SHP77 treated with DMSO at 0.1 percent for 48 hours (cell line): ENCODE measurements around the gene WDR26.
"Not testable (repeated sequence)": the region's sequence is repeated elsewhere in the genome, so short reads cannot be mapped to it uniquely, and the experiment has no call there.

ENCODE experiments used
- DNase-seq: peaks from one replicate; lab custom pipeline; 2025; lab: John Stamatoyannopoulos, UW

WDR26 gene

DNA sequence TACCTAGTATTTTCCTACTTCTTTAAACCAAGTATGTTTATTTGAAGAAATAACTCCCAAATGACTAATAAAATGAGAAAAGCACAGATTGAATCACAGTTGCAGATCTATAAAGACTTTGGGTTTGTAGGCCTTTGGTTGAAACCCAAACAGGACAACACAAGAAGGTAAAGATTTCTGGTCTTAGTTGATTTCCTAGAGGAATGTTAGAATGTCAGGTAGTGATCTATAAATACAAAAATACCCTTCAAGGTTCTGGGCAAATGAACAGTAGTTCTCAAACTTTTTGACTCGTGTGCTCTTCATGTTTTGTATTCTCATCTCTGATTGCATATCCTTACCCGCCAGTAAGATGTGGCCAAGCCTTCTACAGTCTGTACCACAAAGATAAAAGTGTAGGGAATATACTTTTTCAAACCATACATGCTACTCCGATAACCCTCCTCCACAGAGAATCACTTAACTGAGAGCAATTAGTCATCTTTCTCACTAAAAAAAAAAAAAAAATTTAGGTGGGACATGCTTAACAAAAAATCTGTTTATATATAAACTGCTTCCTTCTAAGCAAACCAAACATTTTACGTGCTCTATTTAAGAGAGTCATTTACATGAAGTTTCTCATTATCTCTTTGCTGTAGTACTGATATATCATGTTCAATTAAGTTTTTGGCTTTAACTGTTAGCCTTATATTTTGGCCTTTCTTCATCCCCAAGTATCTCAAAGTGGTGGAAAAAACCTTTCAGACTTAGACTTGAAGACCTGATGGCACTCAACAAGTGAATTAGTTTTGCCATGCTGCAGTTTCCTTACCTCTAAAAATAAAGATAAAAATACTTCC lies 42.0 kb downstream of the WDR26 start:
- no peak for DNase-seq

DNA sequence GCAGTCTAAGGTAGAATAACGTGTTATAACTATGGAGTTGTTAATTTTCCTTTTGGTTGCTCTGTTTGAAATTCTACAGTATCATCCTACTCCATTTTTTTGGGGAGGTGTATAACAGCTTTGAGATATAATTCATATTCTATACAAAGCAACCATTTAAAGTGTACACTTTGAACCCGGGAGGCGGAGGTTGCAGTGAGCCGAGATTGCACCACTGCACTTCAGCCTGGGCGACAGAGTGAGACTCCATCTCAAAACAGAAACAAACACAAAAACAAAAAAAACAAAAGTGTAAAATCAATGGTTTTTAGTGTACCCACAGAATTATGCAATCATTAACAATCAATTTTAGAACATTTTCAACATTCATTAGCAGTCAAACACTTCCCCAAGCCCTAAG lies 44.1 kb downstream of the WDR26 start:
- DNase-seq = no peak

DNA sequence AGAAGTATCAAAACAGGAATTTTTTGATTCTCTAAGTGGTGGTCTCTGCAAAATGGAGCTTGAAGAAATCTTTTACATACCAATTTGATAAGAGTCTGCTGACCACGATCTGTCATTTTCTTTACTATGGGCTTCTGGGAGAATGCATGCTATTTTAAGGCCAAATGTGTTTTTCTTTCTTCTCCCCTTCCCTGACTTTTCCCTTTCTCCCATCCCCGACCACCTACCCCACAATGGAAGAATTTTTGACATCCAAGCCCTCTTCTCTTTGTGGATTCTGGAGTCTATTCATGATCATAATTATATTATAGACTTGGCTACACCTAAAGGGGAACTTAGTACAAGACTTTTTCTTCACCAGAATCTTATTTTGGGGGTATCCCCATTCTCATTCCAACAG lies 46.7 kb downstream of the WDR26 start:
- DNase-seq = no peak

DNA sequence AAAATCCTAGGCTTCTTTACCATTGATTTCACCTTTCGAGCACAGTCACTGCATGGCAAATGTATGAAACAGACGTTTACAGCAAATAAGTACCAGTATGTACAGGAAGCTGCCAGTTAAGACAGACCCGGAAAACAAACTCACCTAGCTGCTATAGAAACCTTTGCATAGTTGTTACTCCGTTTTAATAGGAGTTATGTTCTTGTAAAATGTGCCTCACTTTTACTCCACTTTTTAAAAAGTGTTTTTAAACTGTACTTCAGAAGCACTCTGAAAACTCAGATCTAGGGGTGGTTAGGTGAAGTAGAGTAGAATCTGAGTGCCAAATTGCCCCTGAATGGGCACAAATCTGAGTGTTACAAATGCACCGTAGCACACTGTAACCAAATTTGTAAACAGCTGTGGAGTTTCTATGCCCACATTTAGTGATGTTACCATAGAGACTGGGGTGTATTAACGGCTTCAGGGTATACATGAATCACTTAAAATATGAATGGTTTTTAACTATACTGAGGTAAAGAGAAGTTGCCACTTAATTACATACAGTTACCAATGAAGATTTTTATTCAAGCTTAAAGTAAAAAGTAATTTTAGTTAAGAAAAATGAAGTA lies 47.2 kb downstream of the WDR26 start:
- DNase-seq = no peak

DNA sequence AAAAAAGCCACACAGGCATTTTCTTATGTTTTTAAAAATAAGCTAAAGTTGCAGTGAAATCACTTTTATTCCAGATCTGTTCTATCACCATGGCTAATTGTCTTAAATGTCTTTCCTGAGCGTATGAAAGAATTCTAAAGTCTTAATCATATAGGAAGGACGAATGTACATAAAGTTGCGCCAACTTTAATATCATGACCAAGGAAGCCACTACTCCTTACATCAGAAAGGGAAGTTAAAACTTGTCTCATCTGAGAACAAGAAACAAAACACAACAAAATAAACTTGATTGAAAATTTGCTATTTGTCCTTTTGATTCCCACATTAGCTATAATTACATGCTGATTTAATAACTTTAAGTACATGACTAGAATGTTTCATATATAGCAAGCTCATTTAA lies 51.4 kb downstream of the WDR26 start:
- no peak for DNase-seq

DNA sequence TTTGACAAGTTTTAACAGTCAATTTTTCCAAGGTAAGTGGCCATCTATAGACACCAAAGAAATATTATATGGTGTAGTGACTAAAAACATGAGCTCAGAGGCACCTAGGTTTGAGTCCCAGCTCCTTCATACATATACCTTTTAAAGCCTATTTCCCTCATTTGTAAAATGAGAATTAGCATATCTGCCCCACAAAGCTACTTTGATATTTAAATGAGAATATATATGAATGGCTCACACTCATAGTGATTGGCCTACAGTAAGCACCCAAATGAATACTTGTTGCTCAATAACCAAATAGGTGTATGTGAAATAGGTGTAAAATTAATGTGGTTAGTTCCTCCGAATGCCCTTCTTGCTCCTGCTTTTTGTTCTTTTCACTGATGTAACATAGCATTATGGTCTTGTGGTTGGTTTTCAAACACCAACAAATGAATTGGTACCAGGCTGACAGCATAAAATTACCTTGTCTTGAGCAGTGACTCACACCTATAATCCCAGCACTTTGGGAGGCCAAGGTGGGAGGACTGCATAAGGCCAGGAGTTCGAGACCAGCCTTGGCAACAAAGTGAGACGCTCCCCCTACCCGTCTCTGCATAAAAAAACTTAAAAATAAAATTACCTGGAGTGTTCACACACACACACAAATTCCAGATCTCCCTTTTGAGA lies 52.6 kb downstream of the WDR26 start:
- no peak for DNase-seq

DNA sequence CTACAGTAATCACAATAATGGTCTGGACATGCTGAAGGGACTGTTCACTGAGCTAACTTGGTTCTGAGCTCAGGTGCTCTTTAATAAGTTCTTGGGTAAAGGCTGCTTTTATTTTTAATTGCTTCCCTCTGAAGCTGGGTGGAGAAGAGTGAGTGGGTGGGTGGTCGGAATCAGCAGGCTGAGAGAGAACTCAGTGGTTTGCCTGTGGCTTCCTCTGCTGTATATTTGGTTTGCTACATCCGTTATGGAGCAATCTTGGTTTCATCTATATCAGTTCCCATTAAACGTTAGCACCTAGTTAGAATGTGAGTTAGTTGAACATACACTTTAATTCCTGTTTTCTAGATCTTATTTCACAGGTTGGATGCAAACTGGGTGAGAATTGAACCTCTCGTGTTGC lies 54.6 kb downstream of the WDR26 start:
- no peak for DNase-seq

DNA sequence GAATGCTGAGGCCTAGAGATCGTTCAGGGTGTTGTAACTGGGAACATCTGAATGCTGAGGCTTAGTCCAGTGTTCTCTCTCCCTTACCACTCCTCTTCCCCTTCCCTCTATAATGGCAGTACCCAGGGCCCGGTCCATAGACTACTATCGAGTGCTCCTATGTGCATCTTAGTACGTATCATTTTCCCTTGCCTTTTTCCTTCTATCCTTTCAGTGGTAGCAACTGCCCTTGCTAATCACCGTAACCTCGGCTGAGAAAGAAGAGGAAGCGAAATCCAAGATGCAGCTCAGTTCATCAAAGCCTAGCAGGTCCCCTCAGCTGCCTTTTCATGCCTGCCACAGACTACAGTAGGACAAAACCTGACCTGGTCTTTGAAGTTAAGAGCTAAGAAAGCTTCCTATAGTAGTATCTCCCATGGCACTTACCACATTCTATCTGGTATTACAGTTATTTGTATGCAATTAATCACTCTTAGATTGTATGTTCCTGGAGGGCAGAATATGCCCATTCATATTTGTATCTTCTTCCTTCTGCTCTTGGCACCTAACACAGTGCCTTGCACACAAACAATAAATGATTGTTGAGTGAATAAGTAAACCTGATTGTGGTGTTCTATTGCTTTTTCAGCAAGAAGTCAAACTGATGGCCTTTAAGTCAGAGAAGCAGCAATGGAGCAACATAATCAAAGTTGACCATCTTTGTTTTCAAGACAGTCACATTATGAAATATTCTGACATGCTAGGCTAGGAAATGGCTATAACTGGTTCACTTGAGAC lies 55.6 kb downstream of the WDR26 start:
- no peak for DNase-seq

DNA sequence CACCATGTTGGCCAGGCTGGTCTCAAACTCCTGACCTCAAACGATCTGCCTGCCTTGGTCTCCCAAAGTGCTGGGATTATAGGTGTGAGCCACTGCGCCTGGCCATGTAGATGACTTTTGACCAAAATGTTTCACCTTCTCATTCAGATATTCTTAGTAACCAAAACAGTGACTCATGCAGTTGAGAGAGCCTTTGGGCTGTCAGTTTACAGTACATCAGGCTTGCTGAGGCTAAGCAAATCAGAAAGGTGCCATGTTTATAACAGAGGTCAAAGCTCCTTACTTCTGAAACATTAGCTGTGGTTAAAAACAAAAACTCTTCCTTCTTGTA lies 57.0 kb downstream of the WDR26 start:
- no peak for DNase-seq

DNA sequence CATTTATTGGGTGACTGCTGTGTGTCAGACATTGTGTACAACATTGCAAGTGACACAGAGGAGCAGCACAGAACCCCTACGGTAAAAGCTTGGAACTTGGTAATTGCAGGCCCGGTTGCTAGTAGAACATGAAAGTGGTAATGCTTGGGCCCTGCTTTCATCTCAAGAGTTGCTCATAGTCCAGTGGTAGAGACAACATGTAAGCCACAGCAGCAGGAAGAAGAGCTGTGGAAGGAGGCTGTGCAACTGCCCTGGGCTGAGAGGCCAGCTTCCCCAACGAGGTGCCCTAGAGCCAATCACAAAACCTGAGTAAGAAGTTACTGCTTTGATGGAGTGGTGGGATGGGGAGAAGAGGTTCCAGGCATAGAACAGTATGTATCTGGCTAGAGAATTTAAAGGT lies 59.5 kb downstream of the WDR26 start:
- DNase-seq = no peak

DNA sequence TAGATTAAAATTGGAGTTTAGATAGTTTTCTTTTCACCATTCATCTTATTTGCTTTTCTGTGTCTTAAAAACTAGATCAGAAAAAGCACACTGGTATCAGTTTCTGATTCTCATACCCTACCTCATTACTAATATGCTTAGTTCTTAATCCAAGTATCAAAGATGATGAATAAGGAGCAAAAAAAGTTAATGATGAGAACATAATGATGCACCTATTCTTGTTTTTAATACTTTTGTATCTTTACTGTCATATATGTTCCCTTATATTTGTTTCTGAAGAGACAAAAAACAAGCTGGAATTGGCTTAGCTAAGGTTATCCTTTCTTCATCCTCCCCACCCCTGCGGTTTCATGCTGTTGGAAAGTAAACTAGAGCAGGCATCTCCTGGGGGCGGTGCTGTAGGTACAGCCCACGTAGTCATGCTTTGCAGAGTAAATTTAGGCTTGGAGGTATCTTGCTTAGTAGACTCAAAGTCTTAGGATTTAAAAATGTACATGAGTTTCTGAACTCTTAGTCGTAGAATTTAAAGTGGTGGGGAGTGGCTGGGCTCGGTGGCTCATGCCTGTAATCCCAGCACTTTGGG lies 61.5 kb downstream of the WDR26 start:
- no peak for DNase-seq

DNA sequence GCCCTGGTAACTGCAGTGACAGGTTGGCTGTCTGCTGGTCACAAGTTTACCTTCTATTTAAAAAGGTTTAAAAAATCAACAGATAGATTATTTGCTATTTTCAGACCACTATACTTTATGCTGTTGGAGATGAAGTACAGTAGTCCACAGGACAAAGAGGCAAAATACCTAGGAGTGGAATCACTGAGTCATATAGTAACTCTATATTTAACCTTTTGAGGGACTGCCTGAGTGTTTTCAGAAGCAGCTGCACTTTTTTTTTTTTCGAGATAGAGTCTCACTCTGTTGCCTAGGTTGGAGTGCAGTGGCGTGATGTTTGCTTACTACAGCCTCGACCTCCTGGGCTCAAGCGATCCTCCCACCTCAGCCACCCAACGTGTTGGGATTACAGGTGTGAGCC lies 66.2 kb downstream of the WDR26 start:
- DNase-seq = no peak

DNA sequence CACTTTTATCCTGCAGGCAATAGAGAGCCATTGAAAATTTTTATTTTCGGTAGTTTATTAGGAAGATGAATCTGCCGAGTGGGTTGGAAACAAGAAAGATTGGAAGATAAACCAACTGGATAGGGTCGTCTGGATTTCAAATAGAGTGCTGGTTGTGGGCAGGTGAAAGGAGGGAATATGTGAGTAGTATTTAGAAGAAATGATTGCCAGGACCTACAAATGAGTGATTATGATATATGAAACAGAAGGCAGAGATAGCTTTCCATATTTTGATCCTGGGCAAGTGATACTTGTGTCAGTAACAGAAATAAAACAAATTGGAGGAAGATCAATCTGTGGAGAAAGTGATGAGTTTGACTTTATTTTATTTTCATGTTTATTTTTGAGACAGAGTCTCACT lies 75.4 kb downstream of the WDR26 start:
- no peak for DNase-seq

DNA sequence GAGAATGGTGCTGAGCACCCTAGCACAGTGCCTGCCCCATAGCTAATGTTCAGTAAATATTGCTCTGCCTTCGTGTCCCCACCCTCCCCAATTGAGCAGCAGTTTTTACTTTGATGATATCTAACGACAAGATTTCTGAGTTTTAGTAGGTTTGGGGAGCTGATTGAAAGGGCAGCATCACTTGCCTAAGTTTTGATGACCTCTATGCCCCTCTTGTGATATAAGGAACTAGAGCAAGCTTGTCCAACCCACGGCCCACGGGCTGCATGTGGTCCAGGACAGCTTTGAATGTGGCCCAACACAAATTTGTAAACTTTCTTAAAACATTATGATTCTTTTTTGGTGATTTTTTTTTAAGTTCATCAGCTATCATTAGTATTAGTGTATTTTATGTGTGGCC lies 76.4 kb downstream of the WDR26 start:
- no peak for DNase-seq

DNA sequence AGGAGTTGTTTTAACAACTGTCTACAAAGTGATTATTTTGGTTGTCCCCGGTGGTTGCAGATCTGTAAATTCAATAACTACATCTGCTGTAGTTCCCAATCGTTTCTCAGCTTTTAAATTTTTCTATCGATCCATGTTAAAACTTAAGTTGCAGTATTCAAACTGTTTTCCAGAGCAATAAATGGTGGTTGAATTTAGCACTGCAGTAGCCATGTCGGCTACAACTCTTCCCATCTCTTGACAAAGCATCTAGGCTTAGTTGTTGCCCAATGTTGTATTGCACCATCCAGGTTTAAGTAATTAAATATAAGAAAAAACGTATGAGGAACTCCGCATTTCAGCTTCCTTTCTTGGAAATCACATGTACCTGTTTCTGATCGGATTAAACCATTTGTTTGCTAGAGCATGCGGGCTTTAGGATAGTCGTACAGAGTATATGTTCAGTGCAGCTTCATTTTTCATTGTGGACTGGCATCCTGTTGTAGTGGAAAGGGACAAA lies 76.9 kb downstream of the WDR26 start:
- no peak for DNase-seq

DNA sequence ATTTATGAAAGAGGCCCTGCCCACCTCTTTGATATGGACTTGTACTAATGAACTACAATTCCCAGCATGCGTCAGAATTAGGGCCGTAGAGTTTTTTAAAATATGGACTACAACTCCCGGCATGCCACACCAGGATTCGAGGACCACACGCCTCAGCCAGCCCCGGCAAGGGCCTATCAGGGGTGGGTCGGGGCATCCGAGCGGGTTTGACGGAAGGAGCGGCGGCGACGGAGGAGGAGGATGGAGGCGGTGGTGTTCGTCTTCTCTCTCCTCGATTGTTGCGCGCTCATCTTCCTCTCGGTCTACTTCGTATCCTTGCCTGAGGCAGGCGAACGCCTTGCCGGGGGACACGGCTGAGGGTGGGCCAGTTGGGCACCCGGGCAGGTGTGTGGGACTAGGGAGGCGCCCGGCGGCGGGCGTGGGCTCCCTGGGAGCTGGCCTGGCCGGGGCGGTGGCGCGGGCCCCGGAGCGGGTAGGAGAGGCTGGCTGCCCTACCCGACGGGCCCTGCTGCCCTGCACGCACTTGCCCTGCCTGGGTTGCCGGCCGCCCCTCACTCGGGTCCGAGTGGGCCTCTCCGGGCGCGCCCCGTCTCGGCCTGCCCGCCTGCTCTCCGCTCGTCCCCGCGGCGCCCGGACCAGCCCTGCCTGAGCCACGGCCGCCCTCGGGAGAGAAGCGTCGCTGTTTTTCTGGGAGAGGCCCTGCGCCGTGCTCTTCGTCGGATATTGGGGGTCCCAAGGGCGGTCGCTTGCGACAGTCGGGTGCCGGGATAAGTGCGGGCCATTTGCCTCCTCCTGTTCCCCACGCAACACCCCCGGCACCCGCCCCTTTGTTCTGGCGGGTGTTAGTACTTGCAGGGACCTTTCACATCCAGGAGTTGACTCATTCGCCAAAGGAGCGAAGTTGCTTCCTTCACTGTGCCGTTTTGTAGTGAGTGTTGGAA lies 77.6 kb downstream of the WDR26 start, which contains the start of gene CNIH4:
Gene CNIH4, plus strand, starts transcription at position 195 of the 941 bp plus-strand sequence. Its CDS starts 46 bp downstream, at position 241.
- peak; percentile 94 for DNase-seq

DNA sequence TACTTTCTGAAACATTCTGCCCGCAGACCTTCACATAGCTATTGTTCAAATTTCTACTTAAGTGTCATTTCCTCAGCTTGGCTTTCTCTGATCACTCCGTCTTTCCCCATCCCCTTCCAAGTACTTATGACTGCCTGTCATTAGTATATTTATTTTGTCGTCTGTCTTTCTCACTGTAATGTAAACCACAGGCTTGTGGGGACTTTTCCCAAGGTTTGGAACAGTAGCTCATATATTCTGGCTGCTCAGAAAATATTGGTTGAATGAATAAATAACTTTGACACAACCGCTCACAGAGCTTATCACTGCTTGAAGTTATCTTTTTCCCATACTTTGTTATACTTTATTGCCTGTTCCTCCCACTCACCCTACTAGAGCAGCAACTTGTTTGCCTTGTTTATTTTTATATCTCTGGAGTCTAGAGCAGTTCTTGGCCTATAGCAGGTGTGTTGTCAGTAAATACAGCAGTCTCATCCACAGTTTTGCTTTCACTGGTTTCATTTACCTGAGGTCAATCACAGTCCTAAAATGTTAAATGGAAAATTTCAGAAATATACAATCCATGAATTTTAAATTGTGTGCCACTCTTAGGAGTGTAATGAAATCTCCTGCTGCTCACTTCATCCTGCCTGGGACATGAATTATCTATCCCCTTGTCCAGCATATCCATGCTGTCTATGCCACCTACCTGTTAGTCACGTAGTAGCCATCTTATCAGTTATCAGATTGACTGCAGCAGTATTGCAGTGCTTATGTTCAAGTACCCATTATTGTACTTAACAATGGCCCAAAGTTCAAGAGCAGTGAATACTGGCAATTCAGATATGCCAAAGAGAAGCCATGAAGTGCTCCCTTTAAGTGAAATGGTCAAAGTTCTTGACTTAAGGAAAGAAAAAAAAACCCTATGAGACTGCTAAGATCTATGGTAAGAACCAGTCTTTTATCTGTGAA lies 80.3 kb downstream of the WDR26 start:
- no peak for DNase-seq

DNA sequence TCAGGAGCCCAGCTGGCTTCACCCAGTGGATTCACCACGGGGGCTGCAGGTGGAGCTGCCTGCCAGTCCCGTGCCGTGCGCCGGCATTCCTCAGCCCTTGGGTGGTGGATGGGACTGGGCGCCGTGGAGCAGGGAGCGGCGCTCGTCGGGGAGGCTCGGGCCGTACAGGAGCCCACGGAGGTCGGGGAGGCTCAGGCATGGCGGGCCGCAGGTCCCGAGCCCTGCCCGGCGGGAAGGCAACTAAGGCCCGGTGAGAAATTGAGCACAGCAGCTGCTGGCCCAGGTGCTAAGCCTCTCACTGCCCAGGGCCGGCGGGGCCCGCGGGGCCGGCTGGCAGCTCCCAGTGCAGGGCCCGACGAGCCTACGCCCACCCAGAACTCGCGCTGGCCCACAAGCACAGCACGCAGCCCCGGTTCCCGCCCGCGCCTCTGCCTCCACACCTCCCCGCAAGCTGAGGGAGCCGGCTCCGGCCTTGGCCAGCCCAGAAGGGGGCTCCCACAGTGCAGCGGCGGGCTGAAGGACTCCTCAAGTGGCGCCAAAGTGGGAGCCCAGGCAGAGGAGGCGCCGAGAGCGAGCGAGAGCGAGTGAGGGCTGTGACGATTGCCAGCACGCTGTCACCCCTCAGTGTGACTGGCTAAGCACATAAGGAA lies 82.0 kb downstream of the WDR26 start:
- not testable (repeated sequence) for DNase-seq

DNA sequence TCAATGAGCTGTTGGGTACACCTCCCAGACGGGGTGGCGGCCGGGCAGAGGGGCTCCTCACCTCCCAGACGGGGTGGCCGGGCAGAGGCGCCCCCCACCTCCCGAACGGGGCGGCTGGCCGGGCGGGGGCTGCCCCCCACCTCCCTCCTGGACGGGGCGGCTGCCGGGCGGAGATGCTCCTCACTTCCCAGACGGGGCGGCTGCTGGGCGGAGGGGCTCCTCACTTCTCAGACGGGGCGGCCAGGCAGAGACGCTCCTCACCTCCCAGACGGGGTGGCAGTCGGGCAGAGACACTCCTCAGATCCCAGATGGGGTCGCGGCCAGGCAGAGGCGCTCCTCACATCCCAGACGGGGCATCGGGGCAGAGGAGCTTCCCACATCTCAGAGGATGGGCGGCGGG lies 84.9 kb downstream of the WDR26 start:
- DNase-seq = not testable (repeated sequence)
